ENCODE data around the gene EYS. TPM values are rescaled to one million over a fixed set of nuclear protein-coding genes. Genes with fewer than 3 reads are reported as not detected.
A peak's percentile ranks its signal among the peaks of the same experiment; 100 is the strongest.

Gene EYS
- total RNA-seq, 3 donors from 2014 or later = 0.16 to 0.61 (median 0.60) TPM

GRCh38 chr6:64084185-64084663 is 1622.8 kb downstream of the EYS start:
- peak; percentile 96 for ATAC-seq
- H3K4me1 ChIP-seq (ENCODE audit: low read depth) = peaks cover 8% of the 10 kb centered on the region
- H3K9me3 ChIP-seq = no peaks in the 10 kb centered on the region
- peak in 1 of 3 donors; percentile 32 for DNase-seq
- no peak for TF ChIP-seq CTCF (IDR thresholded peaks at IDR 0.05)
- intact Hi-C loops (cut with DNase I, micrococcal nuclease) = loop anchor here in 1 of 2 donors (5.0 kb wide), 1 partner anchor 162 kb away; no protein-coding TSS in a partner anchor
- H3K4me3 ChIP-seq = no peak overlapping the region
- H3K36me3 ChIP-seq (ENCODE audit: low read depth) = no peaks in the 10 kb centered on the region

GRCh38 chr6:64083261-64083660 is 1623.8 kb downstream of the EYS start:
- intact Hi-C loops (cut with DNase I, micrococcal nuclease) = loop anchor here in 1 of 2 donors (5.0 kb wide), 1 partner anchor 161 kb away; no protein-coding TSS in a partner anchor

GRCh38 chr6:64081453-64081852 is 1625.6 kb downstream of the EYS start:
- Histone ChIP-seq H3K4me1 (ENCODE audit: low read depth) (peaks cover 8% of the 10 kb centered on the region), H3K9me3 (no peaks in the 10 kb centered on the region), H3K36me3 (ENCODE audit: low read depth) (no peaks in the 10 kb centered on the region), H3K4me3 (no peak overlapping the region)
- no peak for ATAC-seq
- no peak for DNase-seq
- intact Hi-C loops (cut with DNase I, micrococcal nuclease) = loop anchor here in 1 of 2 donors (5.0 kb wide), 1 partner anchor 159 kb away; no protein-coding TSS in a partner anchor
- TF ChIP-seq CTCF (IDR thresholded peaks at IDR 0.05) = no peak

More at GRCh38 chr6:64083261-64083660, 1623.8 kb downstream of the EYS start:
- no peak for DNase-seq
- Histone ChIP-seq H3K4me1 (ENCODE audit: low read depth) (peaks cover 8% of the 10 kb centered on the region), H3K36me3 (ENCODE audit: low read depth) (no peaks in the 10 kb centered on the region), H3K9me3 (no peaks in the 10 kb centered on the region), H3K4me3 (no peak overlapping the region)
- ATAC-seq = no peak
- no peak for TF ChIP-seq CTCF (IDR thresholded peaks at IDR 0.05)

- DNase-seq = no peak
- H3K9me3 ChIP-seq = no peaks in the 10 kb centered on the region
- intact Hi-C loops (cut with DNase I, micrococcal nuclease) = no loop called here
- no peak for TF ChIP-seq CTCF (IDR thresholded peaks at IDR 0.05)
- no peak overlapping the region for H3K4me3 ChIP-seq
- no peaks in the 10 kb centered on the region for H3K4me1 ChIP-seq (ENCODE audit: low read depth)
- no peaks in the 10 kb centered on the region for H3K36me3 ChIP-seq (ENCODE audit: low read depth)
- ATAC-seq = no peak
These were observed 1632.0 kb downstream of the EYS start for GRCh38 chr6:64074981-64075380.

- no peak for TF ChIP-seq CTCF (IDR thresholded peaks at IDR 0.05)
- no peak for DNase-seq
- H3K4me1 ChIP-seq (ENCODE audit: low read depth) = no peaks in the 10 kb centered on the region
- H3K4me3 ChIP-seq = no peak overlapping the region
- no peak for ATAC-seq
- intact Hi-C loops (cut with DNase I, micrococcal nuclease) = no loop called here
- H3K36me3 ChIP-seq (ENCODE audit: low read depth) = no peaks in the 10 kb centered on the region
- no peaks in the 10 kb centered on the region for H3K9me3 ChIP-seq
These were observed 1634.3 kb downstream of the EYS start for GRCh38 chr6:64072686-64073085.

GRCh38 chr6:64064919-64065318 is 1642.1 kb downstream of the EYS start:
- H3K4me3 ChIP-seq = no peak overlapping the region
- H3K9me3 ChIP-seq = no peaks in the 10 kb centered on the region
- DNase-seq = no peak
- H3K4me1 ChIP-seq (ENCODE audit: low read depth) = no peaks in the 10 kb centered on the region
- intact Hi-C loops (cut with DNase I, micrococcal nuclease) = no loop called here
- no peak for ATAC-seq
- no peak for TF ChIP-seq CTCF (IDR thresholded peaks at IDR 0.05)
- no peaks in the 10 kb centered on the region for H3K36me3 ChIP-seq (ENCODE audit: low read depth)

Measured in mucosa of descending colon (tissue), 3 donors.